ENCODE data around the gene VN1R5. TPM values are rescaled to one million over a fixed set of nuclear protein-coding genes. Genes with fewer than 3 reads are reported as not detected.

Gene VN1R5
- total and polyA plus RNA-seq, 9 of the 15 experiments (the other 6 are each of a cell fraction or from before 2014, with no cell fraction given), result not detected

GRCh38 chr1:247210376-247211117 is 45.3 kb upstream of the VN1R5 start (continued):
- TF ChIP-seq TGIF2 (CRISPR knock-in tag; IDR thresholded peaks at IDR 0.05), result peak; percentile 79; the same call in 1 of the 2 replicates
- TF ChIP-seq ZNF395 (CRISPR knock-in tag; IDR thresholded peaks at IDR 0.05), result no peak; the same call in 1 of the 2 replicates
- peak; percentile 79 for TF ChIP-seq FIP1L1 (IDR thresholded peaks at IDR 0.05; ENCODE audit: low read depth, low read length, poor library complexity, severe bottlenecking)
- TF ChIP-seq RBM15 (IDR thresholded peaks at IDR 0.05; ENCODE audit: insufficient read depth, low read length), result no peak
- TF ChIP-seq SRSF3 (IDR thresholded peaks at IDR 0.05; ENCODE audit: insufficient read depth, low read length), result no peak
- no peak for TF ChIP-seq FOSL1 (tag; conservative IDR thresholded peaks at IDR 0.05)
- TF ChIP-seq DPF2 (IDR thresholded peaks at IDR 0.05), result no peak; the same call in 1 of the 2 replicates
- no peak for TF ChIP-seq ILF3 (IDR thresholded peaks at IDR 0.05; ENCODE audit: borderline replicate concordance)
- peak; percentile 57 for TF ChIP-seq CTBP1 (IDR thresholded peaks at IDR 0.05; ENCODE audit: borderline replicate concordance)
- no peak for TF ChIP-seq TSC22D4 (tag; IDR thresholded peaks at IDR 0.05)
- no peak for TF ChIP-seq STAT5B (CRISPR knock-in tag; IDR thresholded peaks at IDR 0.05)
- no peak for TF ChIP-seq HOXB6 (CRISPR knock-in tag; IDR thresholded peaks at IDR 0.05; ENCODE audit: borderline replicate concordance)
- TF ChIP-seq SAP30 (IDR thresholded peaks at IDR 0.05; ENCODE audit: borderline replicate concordance, insufficient read depth, low read depth, low read length, poor library complexity, severe bottlenecking), result peak; percentile 100
- no peak for TF ChIP-seq EP300 (IDR thresholded peaks at IDR 0.05; ENCODE audit: low read length)
- no peak for TF ChIP-seq ZBTB34 (CRISPR knock-in tag; IDR thresholded peaks at IDR 0.05)
- TF ChIP-seq ZNF707 (CRISPR knock-in tag; conservative IDR thresholded peaks at IDR 0.05), result no peak
- peak; percentile 93 for TF ChIP-seq POLR2B (IDR thresholded peaks at IDR 0.05; ENCODE audit: low read depth, partially characterized antibody)
- TF ChIP-seq STAT6 (CRISPR knock-in tag; IDR thresholded peaks at IDR 0.05), result no peak
- no peak for TF ChIP-seq HDGF (IDR thresholded peaks at IDR 0.05)
- TF ChIP-seq EGR1 (conservative IDR thresholded peaks at IDR 0.05), result peak; percentile 81
- no peak for TF ChIP-seq CREB5 (CRISPR knock-in tag; IDR thresholded peaks at IDR 0.05)

All from K562 (cell line).